ENCODE results near the gene LCMT1.
"Not testable (repeated sequence)": the region's sequence is repeated elsewhere in the genome, so short reads cannot be mapped to it uniquely, and the experiment has no call there.

Gene LCMT1

DNA sequence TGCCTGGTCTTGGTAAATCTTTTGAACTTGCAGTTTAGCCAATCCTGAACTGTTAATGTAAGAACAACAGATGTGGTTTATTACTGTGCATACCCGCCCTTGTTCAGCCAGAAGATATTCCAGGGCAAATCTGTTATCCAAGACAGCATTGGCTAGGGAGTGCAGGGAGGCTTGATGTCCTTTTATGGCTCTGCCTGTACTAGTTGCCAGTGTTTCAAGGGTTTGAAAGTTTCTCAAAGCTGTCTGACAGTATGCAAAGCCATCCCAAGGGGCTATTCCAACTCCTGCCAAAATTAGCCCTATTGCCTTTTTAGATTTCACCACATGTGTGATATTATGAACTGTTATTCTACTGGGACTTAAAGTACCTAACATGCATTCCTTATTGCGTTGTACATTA lies 30.1 kb downstream of the LCMT1 start:
- in situ Hi-C loops (cut with MboI; ENCODE audit: low sequenced_read_pairs) = no loop called here

DNA sequence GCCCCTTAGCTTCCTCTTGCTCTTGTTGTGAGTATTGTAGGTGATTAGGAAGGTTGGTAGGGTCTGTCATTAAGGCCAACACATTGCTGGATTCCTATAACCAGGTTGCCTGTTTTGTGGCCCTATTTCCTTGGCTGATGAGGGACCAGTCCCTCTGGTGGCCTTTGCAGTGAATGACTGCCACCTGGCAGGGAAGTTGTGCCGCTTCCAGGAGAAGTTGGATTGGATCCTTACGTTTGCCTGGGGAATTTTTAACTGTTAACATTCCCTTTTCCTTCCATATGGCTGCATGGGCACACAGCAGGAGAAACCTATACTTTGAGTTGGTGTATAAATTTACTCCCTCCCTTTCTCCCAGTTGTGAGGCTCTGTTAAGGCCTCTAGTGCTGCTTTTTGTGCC lies 32.4 kb downstream of the LCMT1 start:
- in situ Hi-C loops (cut with MboI; ENCODE audit: low sequenced_read_pairs) = no loop called here

DNA sequence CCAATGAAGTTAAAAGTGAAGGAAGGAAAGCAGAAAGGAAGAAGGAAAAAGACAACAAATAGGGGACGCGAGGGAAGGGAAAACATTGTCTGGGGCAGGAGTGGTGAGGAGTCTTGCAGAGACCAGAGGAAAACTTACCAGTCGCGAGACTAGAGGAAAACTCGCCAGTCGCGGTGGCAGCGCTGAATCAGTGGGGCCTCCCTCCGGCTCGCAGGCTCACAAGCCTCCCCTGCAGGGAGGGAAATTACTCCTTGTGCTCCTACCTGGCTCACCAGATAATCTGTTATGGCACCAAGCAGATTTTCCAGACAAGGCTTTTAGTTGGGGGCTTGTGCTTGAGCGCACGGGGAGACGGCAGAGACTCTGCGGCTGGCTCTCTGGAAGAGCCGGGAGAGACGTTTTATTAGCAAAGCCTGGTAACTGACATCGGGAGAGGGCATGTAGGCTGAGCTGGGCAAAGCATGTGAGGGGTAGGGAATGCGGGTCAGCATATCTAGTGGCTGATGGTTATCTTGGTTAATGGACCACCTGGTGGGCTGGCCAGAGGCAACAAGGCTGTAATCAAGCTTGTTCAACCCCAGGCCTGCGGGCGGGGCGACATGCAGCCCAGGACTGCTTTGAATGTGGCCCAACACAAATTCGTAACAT lies 37.1 kb downstream of the LCMT1 start:
- in situ Hi-C loops (cut with MboI; ENCODE audit: low sequenced_read_pairs) = no loop called here

DNA sequence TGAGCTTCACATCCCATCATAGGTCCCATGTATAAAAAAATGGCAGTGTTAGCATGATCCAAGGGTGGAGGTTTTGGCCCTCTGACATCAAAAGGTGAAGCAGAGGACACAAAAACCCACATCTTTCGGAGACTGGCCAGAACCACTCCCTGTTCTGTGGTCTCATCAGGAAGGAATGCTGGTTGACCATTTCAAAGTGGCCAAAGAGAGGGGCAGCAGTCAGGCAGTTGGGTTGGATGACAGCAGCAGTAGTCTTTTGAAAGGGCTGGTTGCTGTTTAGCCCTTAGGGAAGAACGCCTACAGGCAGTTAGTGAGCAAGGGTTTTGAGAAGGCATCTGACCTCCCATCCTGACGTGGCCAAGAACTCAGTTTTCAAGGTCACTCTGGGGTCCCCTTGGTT lies 40.5 kb downstream of the LCMT1 start:
- in situ Hi-C loops (cut with MboI; ENCODE audit: low sequenced_read_pairs) = no loop called here

DNA sequence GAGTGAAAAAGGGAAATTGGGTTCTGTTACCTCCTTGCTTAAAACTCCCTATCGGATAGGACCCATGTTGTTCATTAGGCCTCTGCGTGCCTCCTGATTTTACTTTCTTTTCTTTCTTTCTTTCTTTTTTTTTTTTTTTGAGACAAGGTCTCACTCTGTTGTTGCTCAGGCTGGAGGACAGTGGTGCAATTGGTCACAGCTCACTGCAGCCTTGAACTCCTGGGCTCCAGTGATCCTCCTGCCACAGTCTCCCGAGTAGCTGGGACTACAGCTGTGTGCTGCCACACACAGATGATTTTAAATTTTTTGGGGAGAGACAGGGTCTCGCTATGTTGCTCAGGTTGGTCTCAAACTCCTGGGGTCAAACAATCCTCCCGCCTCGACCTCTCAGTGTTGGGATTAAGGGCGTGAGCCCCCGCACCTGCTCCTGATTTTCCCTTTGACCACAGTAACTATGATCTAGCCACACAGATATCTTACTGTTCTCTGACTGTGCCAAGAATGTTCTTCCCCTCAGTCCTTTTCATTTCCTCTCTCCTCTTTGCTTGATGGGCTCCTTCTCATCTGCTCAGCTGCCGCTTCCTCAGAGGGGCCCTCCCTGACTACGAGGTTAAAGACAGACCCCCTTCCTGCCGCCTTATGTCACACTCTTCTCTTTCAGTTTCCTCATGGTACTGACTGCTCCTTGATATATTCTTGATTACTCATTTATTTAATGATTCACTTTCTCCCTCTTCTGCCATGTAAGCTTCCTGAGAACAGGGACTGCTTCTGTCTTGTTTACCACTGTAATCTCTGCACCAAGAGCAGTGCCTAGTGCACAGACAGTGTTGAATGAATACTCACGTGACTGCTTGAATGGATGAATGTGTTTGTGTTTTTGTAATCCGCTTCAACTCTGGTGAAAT lies 44.3 kb downstream of the LCMT1 start:
- in situ Hi-C loops (cut with MboI; ENCODE audit: low sequenced_read_pairs) = no loop called here

DNA sequence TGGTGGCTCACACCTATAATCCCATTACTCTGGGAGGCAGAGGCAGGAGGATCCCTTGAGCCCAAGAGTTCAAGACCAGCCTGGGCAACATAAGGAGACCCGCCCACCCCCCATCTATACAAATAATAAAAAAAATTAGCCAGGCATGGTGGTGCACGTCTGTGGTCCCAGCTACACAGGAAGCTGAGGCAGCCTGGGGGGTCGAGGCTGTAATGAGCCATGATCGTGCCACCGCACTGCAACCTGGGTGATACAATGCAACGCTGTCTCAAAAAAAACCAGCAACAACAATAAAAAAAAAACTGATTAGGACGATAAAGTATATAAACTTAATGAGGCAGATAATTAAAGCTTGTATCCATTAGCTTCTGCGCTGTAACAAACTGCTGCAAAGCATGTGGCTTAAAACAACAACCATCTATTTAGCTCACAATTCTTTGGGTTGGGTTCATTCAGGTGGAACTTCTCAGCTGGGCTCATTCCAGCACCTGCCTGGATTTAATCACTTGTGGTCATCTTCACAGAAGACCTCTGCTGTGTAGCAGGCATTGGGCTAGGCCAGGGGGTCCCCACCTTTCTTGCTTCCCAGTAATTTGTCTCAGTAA lies 45.8 kb downstream of the LCMT1 start:
- in situ Hi-C loops (cut with MboI; ENCODE audit: low sequenced_read_pairs) = no loop called here

DNA sequence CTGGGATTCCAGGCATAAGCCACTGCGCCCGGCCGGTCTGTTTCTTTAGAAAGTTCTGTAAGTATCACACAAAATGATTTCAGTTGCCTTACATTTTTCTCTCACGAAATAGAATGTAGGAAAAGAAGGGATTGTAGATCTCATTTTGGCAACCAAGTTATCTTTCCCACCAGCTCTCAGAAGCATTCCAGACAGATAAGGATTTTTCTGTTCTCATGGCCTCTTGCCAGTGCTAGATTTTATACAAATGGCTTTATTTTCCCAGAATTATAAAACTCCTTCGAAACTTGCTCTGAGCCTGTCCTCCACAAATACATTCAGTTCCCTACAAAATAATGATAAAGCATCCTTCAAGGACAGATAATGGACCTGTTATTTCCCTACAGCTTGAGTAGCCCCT lies 46.9 kb downstream of the LCMT1 start:
- in situ Hi-C loops (cut with MboI; ENCODE audit: low sequenced_read_pairs) = no loop called here

DNA sequence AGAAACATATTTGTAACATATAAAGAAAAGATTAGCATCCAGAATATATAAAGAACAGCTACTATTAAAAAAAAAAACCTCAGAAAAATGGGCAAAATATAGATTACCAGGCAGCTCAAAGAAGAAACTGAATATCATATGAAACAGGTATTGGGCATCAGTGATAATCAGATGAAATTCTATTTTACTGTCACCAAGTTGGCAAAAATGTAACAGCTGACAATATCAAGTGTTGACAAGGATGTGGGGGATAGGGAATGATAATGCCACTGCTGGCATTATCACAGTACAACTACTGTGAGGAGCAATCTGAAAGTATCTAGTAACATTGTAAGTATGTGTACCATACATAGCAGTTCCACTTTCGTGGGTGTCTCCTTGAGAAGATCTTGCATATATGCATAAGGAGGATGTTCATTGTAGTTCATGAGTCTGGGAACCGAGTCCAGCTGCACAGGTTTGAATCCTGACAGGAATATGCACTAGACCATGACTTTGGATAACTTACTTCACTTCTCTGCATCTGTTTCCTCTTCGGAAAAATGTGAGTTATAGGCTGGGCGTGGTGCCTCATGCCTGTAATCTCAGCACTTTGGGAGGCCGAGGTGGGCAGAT lies 50.3 kb downstream of the LCMT1 start:
- in situ Hi-C loops (cut with MboI; ENCODE audit: low sequenced_read_pairs) = no loop called here

DNA sequence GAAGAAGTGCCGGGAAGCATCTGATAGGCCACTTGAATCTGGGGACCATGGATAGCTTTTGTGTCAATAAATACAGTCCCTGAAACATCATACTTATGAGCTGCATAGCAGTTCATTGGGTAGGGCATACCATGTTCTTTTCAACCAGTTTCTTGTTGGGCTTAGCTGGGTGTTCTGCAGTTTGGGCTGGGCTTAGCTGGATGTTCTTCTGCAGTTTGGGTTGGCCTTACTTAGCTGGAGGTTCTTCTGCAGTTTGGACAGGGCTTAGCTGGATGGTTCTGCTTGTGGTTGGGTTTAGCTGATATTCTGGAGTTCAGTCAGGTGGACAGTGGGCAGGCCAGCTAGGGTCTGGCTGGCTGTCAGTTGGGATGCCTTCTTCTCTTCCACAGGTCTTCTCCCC lies 52.1 kb downstream of the LCMT1 start:
- in situ Hi-C loops (cut with MboI; ENCODE audit: low sequenced_read_pairs) = no loop called here

DNA sequence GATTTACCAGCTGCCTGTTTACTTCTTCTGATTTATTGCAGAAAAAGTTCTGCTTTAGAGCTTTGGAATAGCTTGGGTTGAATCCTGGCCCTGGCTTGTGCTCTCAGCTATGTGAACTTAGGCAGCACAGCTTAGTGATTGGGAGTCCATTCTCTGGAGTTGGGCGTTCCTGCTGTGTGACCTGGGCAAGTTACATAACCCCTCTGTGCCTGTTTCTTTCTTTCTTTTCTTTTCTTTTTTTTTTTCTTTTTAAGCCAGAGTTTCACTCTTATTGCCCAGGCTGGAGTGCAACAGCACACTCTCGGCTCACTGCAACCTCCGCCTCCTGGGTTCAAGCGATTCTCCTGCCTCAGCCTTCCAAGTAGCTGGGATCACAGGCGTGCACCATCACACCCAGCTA lies 53.7 kb downstream of the LCMT1 start:
- in situ Hi-C loops (cut with MboI; ENCODE audit: low sequenced_read_pairs) = no loop called here

DNA sequence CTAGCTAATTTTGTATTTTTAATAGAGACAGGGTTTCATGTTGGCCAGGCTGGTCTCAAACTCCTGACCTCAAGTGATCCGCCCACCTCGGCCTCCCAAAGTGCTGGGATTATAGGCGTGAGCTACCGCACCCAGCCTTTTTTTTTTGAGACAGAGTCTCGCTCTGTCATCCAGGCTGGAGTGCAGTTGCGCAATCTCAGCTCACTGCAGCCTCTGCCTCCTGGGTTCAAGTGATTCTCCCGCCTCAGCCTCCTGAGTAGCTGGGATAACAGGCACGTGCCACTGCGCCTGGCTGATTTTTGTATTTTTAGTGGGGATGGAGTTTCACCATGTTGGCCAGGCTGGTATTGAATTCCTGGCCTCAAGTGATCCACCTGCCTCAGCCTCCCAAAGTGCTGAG lies 56.4 kb downstream of the LCMT1 start:
- in situ Hi-C loops (cut with MboI; ENCODE audit: low sequenced_read_pairs) = not testable (repeated sequence)

DNA sequence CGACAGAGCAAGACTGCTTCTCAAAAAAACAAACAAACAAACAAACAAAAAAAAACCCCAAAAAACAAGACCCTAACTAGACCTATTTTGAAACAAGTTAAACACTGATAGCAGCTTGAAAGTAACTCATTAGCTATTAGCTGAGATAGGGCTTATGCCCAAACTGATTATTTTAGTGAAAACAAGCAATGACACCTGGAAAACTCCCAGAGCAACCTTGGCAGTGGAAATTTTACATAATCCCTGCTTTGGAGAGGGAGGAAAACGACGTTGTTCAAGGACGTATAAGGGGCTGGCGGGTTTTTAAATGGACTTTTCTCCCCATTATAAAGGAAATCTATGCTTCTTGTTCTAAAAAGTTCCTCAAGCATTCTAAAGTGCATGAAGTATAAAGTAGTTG lies 59.8 kb downstream of the LCMT1 start:
- in situ Hi-C loops (cut with MboI; ENCODE audit: low sequenced_read_pairs) = no loop called here

DNA sequence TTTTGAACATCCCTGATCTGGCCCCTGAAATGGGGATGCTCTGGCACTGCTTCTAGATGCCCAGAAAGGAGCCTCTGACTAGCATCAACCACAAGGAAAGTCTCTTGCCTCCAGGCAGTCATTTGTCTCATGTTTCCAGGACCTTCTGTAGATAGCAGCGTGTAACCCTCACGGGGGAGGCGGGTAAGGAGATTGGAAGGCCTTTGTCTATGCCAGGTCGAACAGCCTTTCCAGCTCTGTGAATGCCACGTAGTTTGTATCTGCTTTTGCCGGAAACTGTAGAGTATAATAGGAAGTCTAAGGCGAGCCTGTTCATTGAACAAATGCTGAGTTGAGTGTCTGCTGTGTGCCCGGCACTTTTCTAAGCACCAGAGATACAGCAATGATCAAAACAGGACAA lies 61.3 kb downstream of the LCMT1 start:
- in situ Hi-C loops (cut with MboI; ENCODE audit: low sequenced_read_pairs) = no loop called here

DNA sequence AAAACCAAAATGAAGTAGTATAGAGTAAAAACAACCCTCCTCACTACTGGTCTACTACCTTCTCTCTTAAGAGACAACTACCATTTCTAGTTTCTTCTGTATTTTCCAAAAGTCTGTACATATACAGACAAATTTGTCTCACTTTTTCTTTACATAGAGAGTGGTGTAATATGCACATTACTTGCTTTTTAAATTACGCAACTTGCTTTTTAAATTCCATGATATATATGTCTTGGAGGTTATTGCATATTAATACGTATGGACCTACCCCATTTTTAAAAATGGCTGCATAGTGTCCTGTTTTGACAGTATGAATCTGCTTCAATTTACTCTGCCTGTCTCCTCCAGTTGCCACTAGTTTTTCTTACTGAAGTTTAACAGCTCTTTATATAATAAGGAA lies 62.7 kb downstream of the LCMT1 start:
- in situ Hi-C loops (cut with MboI; ENCODE audit: low sequenced_read_pairs) = no loop called here

DNA sequence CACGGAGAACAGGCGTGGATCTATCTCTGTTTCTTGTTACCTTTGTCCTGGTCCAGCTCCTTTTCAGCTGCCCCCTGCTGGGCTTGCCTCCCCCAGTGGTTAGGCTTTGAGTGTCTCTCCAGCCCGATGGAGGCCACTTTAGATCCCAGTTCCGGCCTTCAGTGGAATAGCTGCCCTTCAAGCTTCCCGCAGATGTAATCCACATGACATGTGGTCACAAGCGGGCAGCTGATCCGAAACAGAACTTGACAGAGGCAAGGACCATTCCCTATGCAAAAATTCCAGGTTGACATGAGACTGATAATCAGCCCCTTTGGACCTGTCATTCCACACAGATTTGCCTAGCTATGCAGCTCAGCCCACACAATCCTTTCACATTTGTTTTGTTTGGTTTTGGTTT lies 64.6 kb downstream of the LCMT1 start:
- in situ Hi-C loops (cut with MboI; ENCODE audit: low sequenced_read_pairs) = no loop called here

DNA sequence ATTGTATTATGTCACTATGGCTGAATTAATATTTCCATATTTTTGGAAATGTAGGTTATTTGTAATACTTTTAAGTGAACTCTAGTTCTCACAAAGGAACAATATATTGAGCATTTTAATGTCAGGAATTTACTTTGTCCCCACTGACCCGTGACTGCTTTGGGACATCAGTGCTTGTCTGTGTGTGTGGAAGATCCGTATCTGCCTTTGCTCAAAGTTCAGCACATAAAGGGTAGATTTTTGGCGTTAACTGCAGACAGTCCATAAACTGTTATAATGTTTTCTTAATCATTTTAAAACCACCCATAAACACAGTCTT lies 65.9 kb downstream of the LCMT1 start:
- in situ Hi-C loops (cut with MboI; ENCODE audit: low sequenced_read_pairs) = no loop called here

DNA sequence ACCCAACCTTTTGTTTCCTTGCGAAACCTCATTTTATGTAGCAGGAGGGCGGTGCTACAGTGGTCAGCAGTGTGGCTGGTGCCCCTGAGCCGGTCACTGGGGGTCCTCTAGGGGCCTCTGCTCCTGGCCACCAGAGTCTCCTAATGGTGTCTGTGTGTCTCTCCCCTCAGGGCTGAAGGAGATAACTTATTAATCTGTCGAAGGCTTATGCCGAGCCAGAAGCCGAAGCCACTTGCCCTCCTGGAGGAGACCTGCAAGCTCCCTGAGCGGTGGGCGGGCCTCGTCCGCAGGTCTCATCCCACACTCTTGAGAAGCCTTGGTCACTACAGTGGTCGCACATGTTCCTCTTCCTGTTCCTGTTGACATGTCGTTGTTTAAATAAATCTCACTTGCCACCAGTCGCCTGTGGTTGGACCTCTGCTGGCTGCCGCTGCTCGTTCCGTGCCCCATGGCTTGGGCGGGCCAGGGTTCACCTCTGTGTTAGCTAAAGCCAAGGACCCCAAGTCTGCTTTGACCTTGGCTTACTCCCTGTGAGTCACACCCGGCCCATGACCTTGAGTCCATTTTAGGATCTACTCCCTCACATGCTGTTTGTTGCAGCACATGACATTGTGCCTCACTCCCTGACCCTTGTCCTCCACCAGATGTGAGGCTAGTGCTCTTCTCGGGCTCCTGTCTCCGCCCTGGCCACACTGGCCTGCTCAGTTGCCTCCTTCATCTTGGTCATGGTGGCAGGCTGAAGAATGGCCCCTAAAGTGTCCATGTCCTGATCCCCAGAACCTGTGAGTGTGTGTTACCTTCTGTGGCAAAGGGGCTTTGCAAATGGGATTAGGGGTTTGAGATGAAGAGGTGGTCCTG lies 66.5 kb downstream of the LCMT1 start:
- in situ Hi-C loops (cut with MboI; ENCODE audit: low sequenced_read_pairs) = no loop called here

DNA sequence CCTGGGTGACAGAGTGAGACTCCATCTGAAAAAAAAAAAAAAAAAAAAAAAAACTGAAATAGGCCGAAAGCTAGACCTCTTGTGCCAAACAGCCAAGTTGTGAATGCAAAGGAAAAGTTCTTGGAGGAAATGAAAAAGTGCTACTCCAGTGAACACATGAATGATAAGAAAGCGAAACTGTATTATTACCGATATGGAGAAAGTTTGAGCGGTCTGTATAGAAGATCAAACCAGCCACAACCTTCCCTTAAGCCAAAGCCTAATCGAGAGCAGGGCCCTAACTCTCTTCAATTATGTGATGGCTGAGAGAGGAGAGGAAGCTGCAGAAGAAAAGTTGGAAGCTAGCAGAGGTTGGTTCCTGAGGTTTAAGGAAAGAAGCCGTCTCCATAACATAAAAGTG lies 69.7 kb downstream of the LCMT1 start:
- in situ Hi-C loops (cut with MboI; ENCODE audit: low sequenced_read_pairs) = not testable (repeated sequence)

DNA sequence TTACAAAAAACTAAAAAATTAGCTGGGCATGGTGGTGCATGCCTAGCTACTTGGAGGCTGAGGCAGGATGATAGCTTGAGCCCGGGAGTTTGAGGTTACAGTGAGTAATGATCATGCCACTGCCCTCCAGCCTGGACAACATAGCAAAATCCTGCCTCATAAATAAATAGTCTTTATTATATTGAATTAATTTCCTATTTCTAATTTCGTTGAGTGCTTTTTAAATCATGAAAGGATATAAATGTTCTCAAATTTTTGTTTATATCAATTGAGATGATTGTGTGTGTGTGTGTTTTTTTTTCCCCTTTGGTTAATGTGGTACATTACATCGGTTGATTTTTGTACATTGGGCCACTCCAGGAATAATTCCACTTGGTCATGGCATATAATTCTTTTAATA lies 73.2 kb downstream of the LCMT1 start:
- in situ Hi-C loops (cut with MboI; ENCODE audit: low sequenced_read_pairs) = no loop called here

DNA sequence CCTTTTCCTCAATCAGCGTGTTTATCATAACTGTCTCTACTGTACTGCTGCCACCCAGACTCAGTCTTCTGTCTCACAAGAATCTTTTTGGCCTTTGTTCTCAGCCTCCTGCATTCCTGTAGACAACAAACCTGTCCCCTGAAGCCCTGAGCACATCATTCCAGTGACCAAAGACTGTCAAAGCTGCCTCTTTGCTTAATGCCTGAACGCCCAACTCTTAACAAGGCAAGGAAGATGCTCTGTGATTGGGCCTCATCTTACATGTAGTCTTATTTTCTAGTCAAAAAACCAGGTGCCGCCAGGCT lies 75.9 kb downstream of the LCMT1 start:
- in situ Hi-C loops (cut with MboI; ENCODE audit: low sequenced_read_pairs) = no loop called here

DNA sequence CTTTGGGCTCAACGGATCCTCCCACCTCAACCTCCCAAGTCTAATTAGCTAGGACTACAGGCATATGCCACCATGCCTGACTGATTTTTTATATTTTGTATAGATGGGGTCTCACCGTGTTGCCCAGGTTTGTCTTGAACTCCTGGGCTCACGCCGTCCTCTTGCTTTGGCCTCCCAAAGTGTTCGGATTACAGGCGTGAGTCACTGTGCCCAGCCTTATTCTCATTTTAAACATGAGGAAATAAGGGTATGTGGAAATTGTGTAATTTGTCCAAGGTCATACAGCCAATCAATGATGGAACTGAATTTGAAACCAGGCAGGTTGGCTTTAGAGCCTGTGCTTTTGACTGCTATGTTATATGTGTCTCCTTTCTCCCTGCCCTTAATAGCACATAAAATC lies 77.8 kb downstream of the LCMT1 start:
- in situ Hi-C loops (cut with MboI; ENCODE audit: low sequenced_read_pairs) = no loop called here
